GM18511 (cell line): ENCODE data around the gene IL2RG.
A peak's percentile ranks its signal among the peaks of the same experiment; 100 is the strongest.

ENCODE experiments used
- ATAC-seq: cut with Tn5 transposase; IDR thresholded peaks from one replicate; pipeline ENCODE4 v1.9.1; 2021; ENCODE audit warnings: mild to moderate bottlenecking, moderate library complexity; ENCODE audit not compliant: unreplicated experiment

Gene IL2RG

DNA sequence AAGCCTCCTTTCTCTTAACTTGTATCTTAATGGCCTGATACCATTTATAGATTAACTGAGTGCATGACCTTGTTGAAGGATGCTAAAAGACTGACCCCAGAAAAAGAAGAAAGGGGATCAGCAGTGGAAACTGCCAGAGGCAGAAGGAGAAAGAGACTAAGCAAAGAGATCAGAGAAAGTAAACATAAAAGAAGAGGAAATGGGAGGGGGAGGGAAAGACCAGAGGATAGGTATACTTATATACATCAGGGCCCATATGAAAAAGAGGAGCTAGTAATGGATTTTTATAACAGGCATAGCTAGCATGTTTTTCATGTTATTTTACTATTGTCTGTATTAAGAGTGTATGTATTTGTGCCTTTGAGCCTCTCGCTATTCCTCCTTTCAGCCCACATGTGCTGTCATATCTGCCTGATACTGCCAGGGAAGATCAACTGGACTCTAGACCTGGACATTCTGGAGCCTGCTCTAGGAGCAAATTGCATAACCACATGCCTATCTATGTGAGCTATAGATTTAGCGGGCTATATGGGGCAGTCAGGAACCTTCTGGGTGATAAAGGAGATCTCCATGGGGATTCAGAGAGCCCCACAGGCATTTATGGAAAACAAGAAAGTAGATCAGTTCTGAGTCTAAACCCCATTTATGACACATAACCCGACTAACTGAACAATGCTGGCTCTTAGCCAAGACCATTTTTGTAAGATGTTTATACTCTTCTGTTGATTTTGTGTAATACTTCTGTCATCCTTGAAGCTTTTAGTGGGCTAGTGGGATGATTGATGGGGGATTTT lies 29.9 kb downstream of the IL2RG start:
- no peak for ATAC-seq

DNA sequence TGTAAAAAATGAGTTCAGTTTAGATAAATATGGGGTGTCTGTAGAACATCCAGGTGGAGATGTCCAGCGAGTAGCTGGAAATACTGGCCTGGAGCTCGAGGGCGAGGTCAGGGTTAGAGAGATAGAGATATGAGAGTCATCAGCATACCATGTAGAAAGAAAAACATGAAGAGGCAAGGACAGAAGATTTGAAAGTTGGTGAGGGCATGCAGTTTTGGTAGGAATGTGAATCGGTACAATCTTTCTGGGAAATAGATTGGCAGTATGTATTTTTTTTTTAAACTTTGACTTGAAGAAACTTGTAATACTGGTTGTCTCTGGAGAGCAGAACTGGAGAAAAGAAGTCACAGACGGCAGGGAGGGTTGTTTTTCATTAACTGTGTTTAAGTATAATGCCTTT lies 40.8 kb downstream of the IL2RG start:
- ATAC-seq: no peak

DNA sequence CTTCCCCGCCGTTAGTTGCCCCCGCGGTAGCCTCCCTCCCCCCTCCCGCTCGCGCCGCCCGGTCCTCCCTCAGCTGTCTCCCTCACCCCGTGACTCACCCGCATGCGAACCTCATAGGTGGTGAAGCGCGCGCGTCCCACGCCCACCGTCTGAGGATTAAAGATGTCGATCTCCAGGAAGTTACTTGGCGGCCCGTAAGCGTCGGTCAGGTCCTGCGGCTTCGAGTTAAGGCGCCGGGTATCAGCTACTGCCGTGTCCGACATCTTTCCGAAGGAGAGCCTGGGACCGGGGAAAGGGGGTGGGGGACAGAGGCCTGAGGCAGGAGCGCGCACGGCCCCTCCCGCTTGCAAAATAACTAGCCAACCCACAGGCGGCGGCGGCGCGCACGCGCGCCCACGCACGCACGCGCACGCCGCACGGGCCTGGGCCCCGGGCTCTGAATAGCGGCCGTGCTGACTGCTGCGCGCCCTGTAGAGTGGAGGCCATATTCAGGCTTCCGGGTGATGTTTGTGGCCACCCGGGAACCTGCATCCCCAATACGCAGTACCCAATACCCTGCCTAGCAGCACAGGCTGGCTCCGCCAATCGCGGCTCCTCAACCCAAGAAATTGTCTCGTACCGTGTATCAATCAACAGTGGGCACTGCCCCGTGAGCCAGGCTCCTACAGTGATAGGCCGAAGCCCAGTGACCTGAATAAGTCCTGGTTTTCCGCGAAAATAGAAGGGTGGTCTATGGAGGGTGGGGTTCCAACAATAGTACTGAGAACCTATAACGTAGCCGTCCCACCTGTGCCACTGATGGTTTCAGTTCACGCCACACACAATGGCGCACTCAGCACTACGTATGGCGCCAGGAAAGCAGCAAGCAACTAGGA lies 43.1 kb downstream of the IL2RG start, which contains the start of gene SNX12:
Gene SNX12 (minus strand): TSS at position 291 of the 875 bp plus-strand sequence. CDS start 28 bp downstream, at position 263.
- peak; percentile 95 for ATAC-seq

DNA sequence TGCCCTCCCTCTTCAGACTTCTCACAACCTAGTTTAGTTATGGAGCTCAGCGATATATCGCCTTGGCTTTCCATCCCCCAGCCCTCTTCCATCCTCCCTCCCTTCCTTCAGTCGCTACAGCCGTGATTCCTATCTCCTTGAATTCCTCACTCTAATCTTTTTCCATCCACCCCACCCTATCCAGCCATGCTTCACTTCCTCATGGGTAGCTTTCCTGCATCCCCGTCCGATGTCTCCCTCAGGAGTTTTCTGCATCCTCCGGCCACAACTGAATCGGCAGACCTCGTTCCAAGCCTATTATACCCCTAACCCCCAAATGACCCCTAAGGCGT lies 43.7 kb downstream of the IL2RG start:
- no peak for ATAC-seq

DNA sequence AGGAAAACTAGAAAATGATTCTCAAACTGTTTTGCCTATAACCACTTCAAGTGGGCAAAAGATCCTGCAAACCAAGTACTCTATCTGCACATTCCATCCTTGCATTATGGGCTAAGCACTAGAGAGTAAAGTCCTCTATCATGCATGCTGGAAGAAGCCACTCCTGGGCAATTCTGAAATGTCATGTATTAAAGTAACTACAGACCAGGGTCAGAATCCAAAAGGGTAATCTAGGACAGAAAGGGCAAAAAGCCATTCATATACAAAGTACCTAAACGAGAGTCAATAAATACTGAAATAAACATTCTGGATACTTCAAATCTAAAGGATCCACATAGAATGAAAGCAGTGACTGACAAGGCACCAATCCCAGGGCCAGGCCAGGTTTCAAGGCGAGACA lies 44.3 kb downstream of the IL2RG start:
- no peak for ATAC-seq

DNA sequence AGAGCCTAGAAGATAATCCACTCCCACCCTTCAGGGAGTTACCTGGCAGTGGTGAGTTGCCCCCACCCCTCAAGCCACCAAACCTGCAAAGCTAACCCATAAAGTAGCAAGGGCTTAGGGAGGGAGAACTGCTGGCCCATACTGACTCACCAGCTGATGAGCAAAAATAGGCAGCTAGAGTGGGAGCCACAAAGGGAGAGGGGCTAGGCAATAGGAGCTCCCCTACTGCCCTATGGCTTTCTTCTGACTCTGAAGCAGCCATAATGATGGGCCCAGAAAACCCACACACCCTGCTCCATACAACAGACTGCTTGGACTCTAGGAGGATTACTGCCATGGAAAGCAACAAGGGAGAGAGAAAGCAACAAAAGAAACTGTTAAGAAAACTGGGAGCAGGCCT lies 51.2 kb downstream of the IL2RG start:
- ATAC-seq: no peak

DNA sequence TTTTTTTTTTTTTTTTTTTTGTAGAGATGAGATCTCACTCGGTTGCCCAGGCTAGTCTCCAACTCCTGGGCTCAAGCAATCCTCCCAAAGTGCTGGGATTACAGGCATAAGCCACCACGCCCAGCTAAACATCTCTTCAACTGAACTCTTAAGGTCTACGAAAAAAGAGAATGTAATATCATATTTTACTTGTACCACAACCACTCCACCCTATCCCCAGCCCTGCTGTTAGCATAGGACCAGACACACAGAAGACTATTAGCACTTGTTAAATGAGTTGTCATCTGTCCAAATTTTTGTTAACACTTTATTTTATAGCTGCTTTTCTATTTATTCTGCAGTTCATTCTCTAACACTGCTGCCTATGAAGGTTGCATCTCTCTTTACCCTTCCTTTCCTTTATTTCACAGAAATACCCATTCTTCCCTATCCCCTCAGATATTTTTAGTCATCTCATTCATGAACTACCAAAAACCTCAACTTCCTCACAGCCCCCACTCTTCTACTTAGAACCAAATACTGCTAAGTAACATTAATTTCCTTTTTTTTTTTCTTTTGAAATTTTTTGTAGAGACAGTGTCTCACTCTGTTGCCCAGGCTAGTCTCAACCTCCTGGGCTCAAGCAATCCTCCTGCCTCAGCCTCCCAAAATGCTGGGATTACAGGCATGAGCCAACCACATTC lies 53.4 kb downstream of the IL2RG start:
- ATAC-seq: no peak
